AG10803 (cell line): ENCODE results near the gene TMF1.

Source experiments
- DNase-seq: peaks from one replicate; pipeline ENCODE4 v3.0.0; 2010; ENCODE audit warnings: low read depth
- H3K4me3 ChIP-seq: 2 replicates; pipeline ENCODE4 v1.5.1; 2011; ENCODE audit warnings: mild to moderate bottlenecking, low read length, control low read depth
- CTCF ChIP-seq: conservative IDR thresholded peaks from 2 replicates; pipeline ENCODE4 v1.5.1; 2011; ENCODE audit warnings: mild to moderate bottlenecking, low read length, control low read depth, inconsistent platforms

TMF1 gene

GRCh38 chr3:69085168-69085832, 33.2 kb upstream of the TMF1 start:
- H3K4me3 ChIP-seq = peak overlapping the region; percentile 89
- TF ChIP-seq CTCF = no peak
- DNase-seq = peak; percentile 22

- TF ChIP-seq CTCF = no peak
- H3K4me3 ChIP-seq = peak within 1 kb of the TSS; percentile 89
- DNase-seq = peak; percentile 93
These were observed 32.4 kb upstream of the TMF1 start, which contains the start of gene ARL6IP5 for GRCh38 chr3:69084326-69085167. Gene ARL6IP5 (plus strand): TSS chr3:69084937. CDS start chr3:69085048, 111 bp downstream.

GRCh38 chr3:69082805-69083204, 30.7 kb upstream of the TMF1 start:
- TF ChIP-seq CTCF = no peak
- H3K4me3 ChIP-seq = no peak overlapping the region
- DNase-seq = peak; percentile 82

GRCh38 chr3:69082361-69082760, 30.2 kb upstream of the TMF1 start:
- DNase-seq = no peak
- no peak for TF ChIP-seq CTCF
- no peak overlapping the region for H3K4me3 ChIP-seq

GRCh38 chr3:69081583-69082262, 29.6 kb upstream of the TMF1 start:
- H3K4me3 ChIP-seq = no peak overlapping the region
- DNase-seq = no peak
- no peak for TF ChIP-seq CTCF

GRCh38 chr3:69080233-69080920, 28.2 kb upstream of the TMF1 start, which contains the start of gene UBA3:
Gene UBA3 (minus strand): TSS chr3:69080365. CDS start chr3:69080353, 12 bp downstream.
- DNase-seq = peak; percentile 81
- peak within 1 kb of the TSS; percentile 79 for H3K4me3 ChIP-seq
- no peak for TF ChIP-seq CTCF
